ENCODE measurements around the gene KRTAP6-2. TPM values are rescaled to one million over a fixed set of nuclear protein-coding genes. Genes with fewer than 3 reads are reported as not detected.

The KRTAP6-2 gene, protein sequence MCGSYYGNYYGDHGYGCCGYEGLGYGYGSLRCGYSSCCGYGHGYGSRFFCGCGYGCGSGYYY
- not detected in 2 replicates for total RNA-seq

DNA sequence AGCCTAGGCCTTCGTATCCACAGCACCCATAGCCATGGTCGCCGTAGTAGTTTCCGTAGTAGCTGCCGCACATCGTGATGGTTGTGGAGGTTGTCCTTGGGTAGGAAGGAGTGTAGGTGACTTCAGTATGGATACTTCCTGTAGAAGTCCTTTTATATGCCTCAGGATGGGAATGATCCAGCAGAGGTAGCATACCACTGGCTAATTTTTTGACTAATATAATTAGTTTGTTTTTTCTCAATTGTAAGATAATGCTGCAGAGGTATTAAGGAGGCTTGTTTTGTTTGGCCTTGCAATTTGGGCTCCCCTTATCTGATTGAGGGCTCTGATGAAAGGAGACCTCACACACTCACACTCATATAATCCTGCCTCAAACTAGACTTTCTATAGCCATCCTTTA, at the start of gene KRTAP6-2:
KRTAP6-2 (minus strand) TSS at position 101 of the 400 bp plus-strand sequence; CDS start at position 73, 28 bp downstream.
- H3K27me3 Mint-ChIP-seq (ENCODE audit: low read depth): no peaks in the 10 kb centered on the region
- no peaks in the 10 kb centered on the region for H3K36me3 Mint-ChIP-seq (ENCODE audit: low read depth)
- no peak within 1 kb of the TSS for H3K27ac Mint-ChIP-seq
- H3K4me1 Mint-ChIP-seq (ENCODE audit: low read depth): no peaks in the 10 kb centered on the region
- intact Hi-C loops (cut with micrococcal nuclease): no loop called here
- DNase-seq (ENCODE audit: low spot score): no peak
- peaks cover 11% of the 10 kb centered on the region for H3K9me3 Mint-ChIP-seq
- H3K4me3 Mint-ChIP-seq (ENCODE audit: low read depth): no peak within 1 kb of the TSS

DNA sequence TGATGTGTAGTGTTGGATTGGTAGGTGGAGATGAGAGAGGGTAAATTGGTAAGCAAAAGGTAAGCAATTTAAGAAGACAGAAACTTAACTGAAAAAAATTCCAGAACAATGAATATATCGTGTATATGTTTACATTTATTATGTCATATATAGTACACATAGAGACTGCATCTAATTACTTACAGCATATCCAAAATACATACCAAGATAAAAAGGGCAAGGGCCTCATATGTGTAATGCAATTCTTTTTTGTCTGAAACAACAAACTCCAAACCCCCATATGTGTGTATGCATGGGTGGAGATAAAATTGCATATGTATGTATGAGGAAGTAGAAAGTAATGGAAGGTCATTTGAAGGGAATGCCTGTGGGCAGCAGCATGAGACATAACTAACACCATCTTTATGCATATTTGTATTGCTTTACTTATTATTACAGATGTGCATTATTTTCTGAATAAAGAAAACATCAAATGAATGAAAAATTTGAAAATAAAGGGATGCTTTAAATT, 48.3 kb upstream of the KRTAP6-2 start:
- DNase-seq (ENCODE audit: low spot score): no peak
- Mint-ChIP-seq H3K27ac (no peak overlapping the region), H3K9me3 (peaks cover 18% of the 10 kb centered on the region), H3K4me1 (ENCODE audit: low read depth) (no peaks in the 10 kb centered on the region), H3K36me3 (ENCODE audit: low read depth) (no peaks in the 10 kb centered on the region), H3K27me3 (ENCODE audit: low read depth) (peaks cover 5% of the 10 kb centered on the region), H3K4me3 (ENCODE audit: low read depth) (no peak overlapping the region)
- intact Hi-C loops (cut with micrococcal nuclease): no loop called here

DNA sequence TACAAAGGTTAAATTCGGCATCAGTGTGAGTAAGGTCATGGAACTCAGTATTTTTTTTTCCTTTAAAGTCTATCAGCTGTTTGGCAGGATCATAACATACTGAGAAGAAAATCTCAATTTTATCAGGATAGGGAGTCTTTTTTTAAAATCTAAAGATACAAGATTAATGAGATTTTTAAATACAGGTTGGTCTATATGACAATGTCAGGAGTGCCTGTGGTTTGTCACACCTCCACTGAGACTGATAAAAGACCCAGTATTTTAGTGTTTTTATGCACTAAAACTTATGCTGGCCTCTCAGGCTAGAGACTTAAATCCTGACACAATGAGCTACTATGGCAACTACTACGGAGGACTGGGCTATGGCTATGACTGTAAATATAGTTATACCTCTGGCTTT, 43.9 kb upstream of the KRTAP6-2 start, which contains the start of gene KRTAP20-3:
KRTAP20-3 (plus strand) TSS at position 301 of the 400 bp plus-strand sequence.
- intact Hi-C loops (cut with micrococcal nuclease): no loop called here
- Mint-ChIP-seq H3K9me3 (peaks cover 14% of the 10 kb centered on the region), H3K27ac (no peak within 1 kb of the TSS), H3K4me3 (ENCODE audit: low read depth) (no peak within 1 kb of the TSS), H3K4me1 (ENCODE audit: low read depth) (no peaks in the 10 kb centered on the region), H3K36me3 (ENCODE audit: low read depth) (no peaks in the 10 kb centered on the region), H3K27me3 (ENCODE audit: low read depth) (no peaks in the 10 kb centered on the region)
- DNase-seq (ENCODE audit: low spot score): no peak

DNA sequence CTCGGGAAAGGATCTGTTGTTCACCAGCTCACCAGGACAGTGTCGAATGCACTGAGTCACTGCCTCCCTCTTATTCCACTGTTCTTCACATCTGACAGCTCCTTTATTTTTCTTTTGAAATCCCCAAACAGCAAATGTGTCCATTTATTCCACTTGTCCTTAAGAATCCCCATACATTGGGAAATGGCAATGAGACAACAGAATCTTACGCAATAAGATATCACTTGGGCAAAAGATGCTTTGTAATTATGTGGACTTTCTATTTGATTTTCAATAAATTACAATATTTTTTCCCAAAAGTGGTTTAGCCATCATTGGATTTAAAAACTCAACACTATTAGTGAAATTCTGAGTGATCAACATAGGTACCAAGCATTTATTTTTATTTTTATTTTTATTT, 40.0 kb upstream of the KRTAP6-2 start:
- Mint-ChIP-seq H3K27ac (no peak overlapping the region), H3K36me3 (ENCODE audit: low read depth) (no peaks in the 10 kb centered on the region), H3K4me3 (ENCODE audit: low read depth) (no peak overlapping the region), H3K27me3 (ENCODE audit: low read depth) (no peaks in the 10 kb centered on the region), H3K4me1 (ENCODE audit: low read depth) (no peaks in the 10 kb centered on the region), H3K9me3 (peaks cover 4% of the 10 kb centered on the region)
- DNase-seq (ENCODE audit: low spot score): no peak
- intact Hi-C loops (cut with micrococcal nuclease): no loop called here

DNA sequence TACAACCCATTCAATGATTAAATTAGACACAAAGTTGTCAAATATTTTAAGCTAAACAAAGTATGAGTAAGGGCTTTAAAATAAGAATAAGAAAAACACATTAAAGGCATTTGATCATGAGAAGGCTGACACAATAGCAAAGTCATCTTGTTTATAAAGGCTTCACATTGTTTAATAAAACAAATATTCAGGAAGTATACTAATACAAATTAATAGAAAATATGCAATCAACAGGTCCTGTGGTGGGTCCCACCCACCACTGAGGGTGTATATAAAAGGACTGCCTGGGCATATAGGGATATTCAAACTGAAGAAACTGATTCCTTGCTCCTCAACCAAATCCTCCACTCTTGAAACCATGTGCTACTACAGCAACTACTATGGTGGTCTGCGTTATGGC, 36.2 kb upstream of the KRTAP6-2 start, which contains the start of gene KRTAP20-2:
KRTAP20-2 (plus strand) TSS at position 301 of the 400 bp plus-strand sequence; CDS start at position 359, 58 bp downstream.
- Mint-ChIP-seq H3K9me3 (no peaks in the 10 kb centered on the region), H3K4me3 (ENCODE audit: low read depth) (no peak within 1 kb of the TSS), H3K27ac (no peak within 1 kb of the TSS), H3K36me3 (ENCODE audit: low read depth) (no peaks in the 10 kb centered on the region), H3K27me3 (ENCODE audit: low read depth) (no peaks in the 10 kb centered on the region), H3K4me1 (ENCODE audit: low read depth) (no peaks in the 10 kb centered on the region)
- no peak for DNase-seq (ENCODE audit: low spot score)
- intact Hi-C loops (cut with micrococcal nuclease): no loop called here

DNA sequence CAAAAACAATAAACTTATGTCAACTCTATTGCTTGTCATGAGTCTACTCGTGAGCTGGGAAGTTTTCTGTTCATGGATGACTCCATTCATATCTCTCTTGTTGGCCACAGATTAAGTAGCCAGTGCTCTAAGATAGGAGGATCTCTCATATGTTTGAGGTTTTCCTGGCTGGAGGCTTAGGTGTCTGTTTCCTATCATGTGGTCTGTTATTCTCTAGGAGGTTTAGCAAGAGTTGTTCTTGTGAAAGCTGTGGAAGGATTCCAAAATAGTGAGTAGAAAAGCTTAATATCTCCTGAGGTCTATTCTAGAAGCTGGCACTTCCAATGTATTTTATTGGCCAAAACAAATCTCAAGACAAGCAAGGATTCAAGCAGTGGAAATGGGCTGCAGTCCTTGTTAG, 30.5 kb upstream of the KRTAP6-2 start:
- Mint-ChIP-seq H3K9me3 (no peaks in the 10 kb centered on the region), H3K27me3 (ENCODE audit: low read depth) (peaks cover 2% of the 10 kb centered on the region), H3K4me1 (ENCODE audit: low read depth) (no peaks in the 10 kb centered on the region), H3K36me3 (ENCODE audit: low read depth) (no peaks in the 10 kb centered on the region), H3K27ac (no peak overlapping the region), H3K4me3 (ENCODE audit: low read depth) (no peak overlapping the region)
- DNase-seq (ENCODE audit: low spot score): no peak
- intact Hi-C loops (cut with micrococcal nuclease): no loop called here

DNA sequence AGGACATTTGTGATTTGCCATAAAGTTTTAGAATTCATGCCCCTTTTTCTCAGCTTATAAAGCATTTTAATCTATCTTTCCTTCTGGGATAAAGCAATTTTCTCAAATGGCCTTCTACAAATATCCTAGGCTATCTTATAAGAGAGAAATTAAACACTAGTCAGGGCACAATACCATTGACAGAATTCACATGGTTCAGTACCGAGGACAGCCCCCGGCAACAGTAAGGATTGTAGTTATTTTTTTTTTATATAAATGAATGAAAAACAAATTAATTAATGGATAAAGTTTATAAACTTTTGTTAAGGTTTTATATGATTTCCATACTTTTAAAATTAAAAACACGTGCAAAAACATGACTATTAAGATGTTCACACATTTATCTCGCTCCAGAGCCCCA, 29.4 kb upstream of the KRTAP6-2 start:
- H3K9me3 Mint-ChIP-seq: no peaks in the 10 kb centered on the region
- intact Hi-C loops (cut with micrococcal nuclease): no loop called here
- no peaks in the 10 kb centered on the region for H3K4me1 Mint-ChIP-seq (ENCODE audit: low read depth)
- H3K36me3 Mint-ChIP-seq (ENCODE audit: low read depth): no peaks in the 10 kb centered on the region
- peaks cover 2% of the 10 kb centered on the region for H3K27me3 Mint-ChIP-seq (ENCODE audit: low read depth)
- no peak for DNase-seq (ENCODE audit: low spot score)
- H3K27ac Mint-ChIP-seq: no peak overlapping the region
- H3K4me3 Mint-ChIP-seq (ENCODE audit: low read depth): no peak overlapping the region

DNA sequence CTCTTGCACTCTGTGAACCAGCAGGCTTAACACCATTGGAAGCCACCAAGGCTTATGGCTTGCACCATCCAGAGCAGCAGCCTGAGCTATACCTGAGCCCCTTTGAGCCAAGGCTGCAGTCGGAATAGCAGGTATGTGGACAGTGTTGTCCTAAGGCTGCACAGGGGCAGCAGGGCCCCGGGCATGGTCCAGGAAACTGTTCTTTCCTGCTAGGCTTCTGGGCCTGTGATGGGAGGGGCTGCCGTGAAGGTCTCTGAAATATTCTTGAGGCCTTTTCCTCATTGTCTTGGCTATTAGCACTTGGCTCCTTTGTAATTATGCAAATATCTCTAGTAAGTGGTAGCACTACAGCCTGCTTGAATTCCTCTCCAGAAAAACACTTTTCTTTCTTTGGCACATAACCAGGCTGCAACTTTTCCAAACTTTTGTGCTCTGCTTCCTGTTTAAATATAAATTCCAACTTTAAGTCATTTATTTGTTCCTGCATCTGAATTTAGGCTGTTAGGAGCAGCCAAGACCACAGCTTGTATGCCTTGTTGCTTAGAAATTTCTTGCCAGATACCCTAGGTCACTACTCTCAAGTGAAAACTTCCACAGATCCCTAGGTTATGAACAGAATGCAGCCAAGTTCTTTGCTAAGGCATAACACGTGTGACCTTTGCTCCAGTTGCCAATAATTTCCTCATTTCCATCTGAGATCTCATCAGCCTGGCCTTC, 26.9 kb upstream of the KRTAP6-2 start:
- H3K36me3 Mint-ChIP-seq (ENCODE audit: low read depth): no peaks in the 10 kb centered on the region
- H3K27me3 Mint-ChIP-seq (ENCODE audit: low read depth): peaks cover 2% of the 10 kb centered on the region
- intact Hi-C loops (cut with micrococcal nuclease): no loop called here
- H3K4me3 Mint-ChIP-seq (ENCODE audit: low read depth): no peak overlapping the region
- no peak overlapping the region for H3K27ac Mint-ChIP-seq
- no peaks in the 10 kb centered on the region for H3K4me1 Mint-ChIP-seq (ENCODE audit: low read depth)
- DNase-seq (ENCODE audit: low spot score): no peak
- H3K9me3 Mint-ChIP-seq: no peaks in the 10 kb centered on the region

DNA sequence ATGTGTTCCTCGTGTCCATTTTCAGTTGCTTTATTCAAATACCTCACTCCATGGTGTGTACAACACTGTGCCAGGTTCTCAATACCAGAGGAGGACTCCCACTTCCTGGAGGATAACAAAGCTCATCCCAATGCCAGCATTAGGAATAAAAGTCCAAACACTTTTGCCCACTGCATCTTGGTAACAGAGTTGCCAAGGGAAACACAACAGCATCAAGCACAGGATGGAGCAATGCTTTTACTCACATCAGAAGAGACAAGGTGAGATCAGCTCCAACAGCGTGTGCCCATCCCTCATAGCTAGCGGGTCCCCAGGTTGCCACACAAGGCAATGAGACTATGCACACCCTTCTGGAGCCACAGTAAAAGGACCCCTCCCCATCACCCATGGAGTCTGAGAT, 24.7 kb upstream of the KRTAP6-2 start:
- H3K4me3 Mint-ChIP-seq (ENCODE audit: low read depth): no peak overlapping the region
- no peaks in the 10 kb centered on the region for H3K9me3 Mint-ChIP-seq
- intact Hi-C loops (cut with micrococcal nuclease): no loop called here
- no peaks in the 10 kb centered on the region for H3K4me1 Mint-ChIP-seq (ENCODE audit: low read depth)
- DNase-seq (ENCODE audit: low spot score): no peak
- peaks cover 2% of the 10 kb centered on the region for H3K27me3 Mint-ChIP-seq (ENCODE audit: low read depth)
- H3K36me3 Mint-ChIP-seq (ENCODE audit: low read depth): no peaks in the 10 kb centered on the region
- no peak overlapping the region for H3K27ac Mint-ChIP-seq

DNA sequence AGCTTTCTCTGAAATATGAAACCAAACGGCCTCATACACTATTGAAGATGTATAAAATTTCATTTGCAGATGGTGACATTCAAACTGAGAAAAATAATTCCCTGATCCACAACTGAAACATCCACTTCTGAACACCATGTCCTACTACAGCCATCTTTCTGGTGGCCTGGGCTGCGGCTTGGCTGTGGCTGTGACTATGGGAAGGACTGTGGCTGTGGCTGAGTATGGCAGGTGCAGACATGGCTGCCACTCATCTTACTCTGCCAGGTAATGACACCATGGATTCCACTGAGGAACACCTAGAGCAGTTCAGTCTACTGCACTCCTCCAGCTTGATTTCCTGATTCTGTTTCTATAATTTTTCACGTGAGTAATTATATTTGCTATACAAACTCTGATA, 21.8 kb upstream of the KRTAP6-2 start, which contains the start of gene KRTAP20-4:
KRTAP20-4 (plus strand) TSS at position 106 of the 400 bp plus-strand sequence.
- Mint-ChIP-seq H3K36me3 (ENCODE audit: low read depth) (no peaks in the 10 kb centered on the region), H3K27me3 (ENCODE audit: low read depth) (no peaks in the 10 kb centered on the region)
- intact Hi-C loops (cut with micrococcal nuclease): no loop called here

DNA sequence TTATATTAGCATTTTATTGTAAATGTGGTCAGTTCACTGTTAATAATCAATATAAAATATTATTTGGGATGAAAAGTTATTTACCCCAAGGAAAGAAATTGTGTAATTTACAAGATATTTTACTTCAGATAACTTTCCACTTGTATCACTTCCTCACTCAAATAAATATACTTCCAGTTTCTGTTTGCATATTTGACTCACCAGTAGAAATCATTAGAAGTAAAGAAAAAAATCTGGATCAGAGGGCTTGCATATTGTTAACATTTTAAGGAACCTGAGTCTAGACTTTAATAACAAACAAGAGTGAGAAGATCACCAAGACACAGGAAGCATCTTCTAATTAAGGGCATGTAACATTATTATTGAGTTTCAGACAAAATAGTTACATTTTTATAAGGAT, 21.4 kb upstream of the KRTAP6-2 start:
- Mint-ChIP-seq H3K4me3 (ENCODE audit: low read depth) (no peak overlapping the region), H3K27ac (no peak overlapping the region), H3K36me3 (ENCODE audit: low read depth) (no peaks in the 10 kb centered on the region), H3K9me3 (no peaks in the 10 kb centered on the region), H3K4me1 (ENCODE audit: low read depth) (no peaks in the 10 kb centered on the region), H3K27me3 (ENCODE audit: low read depth) (no peaks in the 10 kb centered on the region)
- intact Hi-C loops (cut with micrococcal nuclease): no loop called here
- no peak for DNase-seq (ENCODE audit: low spot score)

More for the DNA sequence above, 21.8 kb upstream of the KRTAP6-2 start, which contains the start of gene KRTAP20-4:
- H3K27ac Mint-ChIP-seq: no peak within 1 kb of the TSS
- no peaks in the 10 kb centered on the region for H3K9me3 Mint-ChIP-seq
- no peak within 1 kb of the TSS for H3K4me3 Mint-ChIP-seq (ENCODE audit: low read depth)
- H3K4me1 Mint-ChIP-seq (ENCODE audit: low read depth): no peaks in the 10 kb centered on the region
- DNase-seq (ENCODE audit: low spot score): no peak

DNA sequence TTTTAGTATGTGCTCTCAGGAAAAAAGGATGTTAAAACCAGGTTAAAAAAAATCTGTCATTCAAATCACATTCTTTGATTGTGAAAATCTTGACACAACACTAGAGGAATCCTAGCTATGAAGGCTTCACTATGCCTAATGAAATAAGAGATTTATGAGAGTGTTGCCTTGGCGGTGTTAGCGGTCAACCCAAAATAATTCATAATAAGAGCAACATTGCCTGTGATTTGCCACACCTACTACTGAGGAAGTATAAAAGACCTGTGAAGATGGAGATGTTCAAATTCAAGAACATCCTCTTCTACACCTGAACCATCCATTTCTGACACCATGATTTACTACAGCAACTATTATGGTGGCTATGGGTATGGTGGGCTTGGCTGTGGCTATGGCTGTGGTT, 17.4 kb upstream of the KRTAP6-2 start, which contains the start of gene KRTAP20-1:
KRTAP20-1 (plus strand) TSS at position 301 of the 400 bp plus-strand sequence; CDS start at position 331, 30 bp downstream.
- Mint-ChIP-seq H3K27me3 (ENCODE audit: low read depth) (no peaks in the 10 kb centered on the region), H3K36me3 (ENCODE audit: low read depth) (no peaks in the 10 kb centered on the region), H3K4me1 (ENCODE audit: low read depth) (no peaks in the 10 kb centered on the region), H3K4me3 (ENCODE audit: low read depth) (no peak within 1 kb of the TSS), H3K9me3 (peaks cover 4% of the 10 kb centered on the region), H3K27ac (no peak within 1 kb of the TSS)
- no peak for DNase-seq (ENCODE audit: low spot score)
- intact Hi-C loops (cut with micrococcal nuclease): no loop called here

DNA sequence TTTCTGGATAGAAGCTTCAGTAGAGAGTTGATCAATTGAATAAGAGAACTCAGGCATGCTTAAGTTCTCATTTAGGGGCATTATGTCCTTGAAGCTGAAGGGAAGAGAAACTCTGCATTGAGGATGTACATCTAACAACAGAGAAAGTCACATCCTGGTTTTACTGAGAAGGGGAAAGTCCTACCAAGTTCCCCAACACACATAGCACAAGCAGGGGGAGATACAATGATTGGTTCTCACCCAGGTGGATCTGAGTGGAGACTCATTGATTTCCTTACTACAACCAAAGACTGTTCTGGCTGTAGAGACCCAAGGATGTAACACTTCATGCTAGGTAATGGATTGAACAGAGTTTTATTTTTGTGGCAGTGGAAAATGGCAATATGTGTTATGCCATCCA, 16.5 kb upstream of the KRTAP6-2 start:
- Mint-ChIP-seq H3K4me1 (ENCODE audit: low read depth) (no peaks in the 10 kb centered on the region), H3K4me3 (ENCODE audit: low read depth) (no peak overlapping the region), H3K27ac (no peak overlapping the region), H3K9me3 (peaks cover 13% of the 10 kb centered on the region), H3K36me3 (ENCODE audit: low read depth) (no peaks in the 10 kb centered on the region), H3K27me3 (ENCODE audit: low read depth) (no peaks in the 10 kb centered on the region)
- DNase-seq (ENCODE audit: low spot score): no peak
- intact Hi-C loops (cut with micrococcal nuclease): no loop called here

All from activated T-helper 2 cell treated with anti-CD3 and anti-CD28 coated beads, Interferon-gamma antibody, Interleukin-2, Interleukin-4, amounts not matched to agents 10 μg/mL and 5 μg/mL and 100 μg/mL, durations not matched to agents 14 hours and 24 hours and 36 hours (primary cell).